ENCODE measurements around the gene VEGFA. TPM values are rescaled to one million over a fixed set of nuclear protein-coding genes. Genes with fewer than 3 reads are reported as not detected.

The VEGFA gene
- total and polyA plus RNA-seq, 9 donors, result 19.2 to 123 (median 44.7) TPM

GRCh38 chr6:43761666-43762409 lies 8.2 kb upstream of the VEGFA start:
- intact Hi-C loops (cut with DNase I), result loop anchor here in 1 of 4 donors (10.0 kb wide), 1 partner anchor 97 kb away; no protein-coding TSS in a partner anchor
- Histone ChIP-seq H3K36me3 (no peaks in the 10 kb centered on the region), H3K9me3 (no peaks in the 10 kb centered on the region), H3K4me3 (no peak overlapping the region), H3K27ac (no peak overlapping the region), H3K27me3 (no peaks in the 10 kb centered on the region), H3K4me1 (ENCODE audit: insufficient read depth) (peaks cover 2% of the 10 kb centered on the region)
- WGBS, 3 donors, result 83 to 90% (median 89%) methylated on average over 9 of the region's 9 CpGs
- peak in 1 of 5 donors; percentile 28 for DNase-seq
- TF ChIP-seq POLR2A (IDR thresholded peaks at IDR 0.05), result no peak
- no peak for TF ChIP-seq EP300 (IDR thresholded peaks at IDR 0.05)
- TF ChIP-seq, protein P1, sequence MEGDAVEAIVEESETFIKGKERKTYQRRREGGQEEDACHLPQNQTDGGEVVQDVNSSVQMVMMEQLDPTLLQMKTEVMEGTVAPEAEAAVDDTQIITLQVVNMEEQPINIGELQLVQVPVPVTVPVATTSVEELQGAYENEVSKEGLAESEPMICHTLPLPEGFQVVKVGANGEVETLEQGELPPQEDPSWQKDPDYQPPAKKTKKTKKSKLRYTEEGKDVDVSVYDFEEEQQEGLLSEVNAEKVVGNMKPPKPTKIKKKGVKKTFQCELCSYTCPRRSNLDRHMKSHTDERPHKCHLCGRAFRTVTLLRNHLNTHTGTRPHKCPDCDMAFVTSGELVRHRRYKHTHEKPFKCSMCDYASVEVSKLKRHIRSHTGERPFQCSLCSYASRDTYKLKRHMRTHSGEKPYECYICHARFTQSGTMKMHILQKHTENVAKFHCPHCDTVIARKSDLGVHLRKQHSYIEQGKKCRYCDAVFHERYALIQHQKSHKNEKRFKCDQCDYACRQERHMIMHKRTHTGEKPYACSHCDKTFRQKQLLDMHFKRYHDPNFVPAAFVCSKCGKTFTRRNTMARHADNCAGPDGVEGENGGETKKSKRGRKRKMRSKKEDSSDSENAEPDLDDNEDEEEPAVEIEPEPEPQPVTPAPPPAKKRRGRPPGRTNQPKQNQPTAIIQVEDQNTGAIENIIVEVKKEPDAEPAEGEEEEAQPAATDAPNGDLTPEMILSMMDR (IDR thresholded peaks at IDR 0.05), result no peak

- H3K4me1 ChIP-seq (ENCODE audit: insufficient read depth), result peaks cover 2% of the 10 kb centered on the region
- TF ChIP-seq EP300 (IDR thresholded peaks at IDR 0.05), result no peak
- TF ChIP-seq, protein P1 (IDR thresholded peaks at IDR 0.05), result no peak
- TF ChIP-seq POLR2A (IDR thresholded peaks at IDR 0.05), result no peak
- H3K27ac ChIP-seq, result no peak overlapping the region
- no peaks in the 10 kb centered on the region for H3K36me3 ChIP-seq
- no peaks in the 10 kb centered on the region for H3K27me3 ChIP-seq
- H3K4me3 ChIP-seq, result no peak overlapping the region
- intact Hi-C loops (cut with DNase I), result loop anchor here in 1 of 4 donors (10.0 kb wide), 1 partner anchor 98 kb away; no protein-coding TSS in a partner anchor
- 84 to 86% (median 85%) methylated on average over 5 of the region's 5 CpGs for WGBS, 3 donors
- no peaks in the 10 kb centered on the region for H3K9me3 ChIP-seq
- DNase-seq, result peak in 1 of 5 donors; percentile 20
Observed at GRCh38 chr6:43762410-43762768, 7.6 kb upstream of the VEGFA start.

DNA sequence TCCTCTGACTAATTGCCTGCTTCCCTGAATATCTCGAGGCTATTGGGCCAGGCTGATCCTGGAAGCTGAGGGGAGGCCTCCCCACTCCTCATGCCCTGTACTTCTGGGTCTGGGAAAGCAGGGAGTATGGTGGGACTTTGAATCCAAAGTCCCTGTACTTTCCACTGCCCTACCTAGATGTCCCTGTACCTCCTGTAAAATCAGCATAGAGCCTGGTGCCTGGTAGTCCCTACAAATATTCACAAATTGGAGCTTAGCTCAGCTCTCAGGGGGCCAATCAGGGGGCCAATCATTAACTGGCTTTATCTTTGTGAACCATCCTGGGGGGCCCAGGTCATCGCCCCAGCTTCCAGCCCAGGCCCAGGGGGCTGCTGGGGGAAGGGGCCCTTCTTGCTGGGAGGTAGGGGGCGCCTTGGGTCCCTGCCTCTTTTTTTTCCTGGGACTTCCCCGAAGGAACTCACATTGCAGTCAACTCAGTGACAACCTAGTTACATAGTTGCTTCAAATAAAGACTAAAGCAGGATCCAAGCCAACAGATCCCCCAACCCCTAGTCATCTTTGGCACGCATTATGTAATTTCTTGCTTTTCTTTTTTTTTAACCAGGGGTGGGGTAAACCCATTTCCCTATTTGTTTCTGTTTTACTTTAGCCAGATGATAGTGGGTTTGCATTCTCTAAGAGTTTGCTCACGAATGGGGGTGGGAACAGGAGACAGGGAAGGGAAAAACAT lies 6.9 kb upstream of the VEGFA start:
- no peaks in the 10 kb centered on the region for H3K9me3 ChIP-seq
- TF ChIP-seq, protein P1 (IDR thresholded peaks at IDR 0.05), result no peak
- TF ChIP-seq POLR2A (IDR thresholded peaks at IDR 0.05), result no peak
- no peak for TF ChIP-seq EP300 (IDR thresholded peaks at IDR 0.05)
- peaks cover 2% of the 10 kb centered on the region for H3K4me1 ChIP-seq (ENCODE audit: insufficient read depth)
- DNase-seq, result peak in 1 of 5 donors; percentile 26
- no peak overlapping the region for H3K4me3 ChIP-seq
- intact Hi-C loops (cut with DNase I), result loop anchor here in 1 of 4 donors (10.0 kb wide), 1 partner anchor 98 kb away; no protein-coding TSS in a partner anchor
- 40 to 44% (median 44%) methylated on average over 6 of the region's 6 CpGs for WGBS, 3 donors
- no peaks in the 10 kb centered on the region for H3K27me3 ChIP-seq
- no peaks in the 10 kb centered on the region for H3K36me3 ChIP-seq
- no peak overlapping the region for H3K27ac ChIP-seq

DNA sequence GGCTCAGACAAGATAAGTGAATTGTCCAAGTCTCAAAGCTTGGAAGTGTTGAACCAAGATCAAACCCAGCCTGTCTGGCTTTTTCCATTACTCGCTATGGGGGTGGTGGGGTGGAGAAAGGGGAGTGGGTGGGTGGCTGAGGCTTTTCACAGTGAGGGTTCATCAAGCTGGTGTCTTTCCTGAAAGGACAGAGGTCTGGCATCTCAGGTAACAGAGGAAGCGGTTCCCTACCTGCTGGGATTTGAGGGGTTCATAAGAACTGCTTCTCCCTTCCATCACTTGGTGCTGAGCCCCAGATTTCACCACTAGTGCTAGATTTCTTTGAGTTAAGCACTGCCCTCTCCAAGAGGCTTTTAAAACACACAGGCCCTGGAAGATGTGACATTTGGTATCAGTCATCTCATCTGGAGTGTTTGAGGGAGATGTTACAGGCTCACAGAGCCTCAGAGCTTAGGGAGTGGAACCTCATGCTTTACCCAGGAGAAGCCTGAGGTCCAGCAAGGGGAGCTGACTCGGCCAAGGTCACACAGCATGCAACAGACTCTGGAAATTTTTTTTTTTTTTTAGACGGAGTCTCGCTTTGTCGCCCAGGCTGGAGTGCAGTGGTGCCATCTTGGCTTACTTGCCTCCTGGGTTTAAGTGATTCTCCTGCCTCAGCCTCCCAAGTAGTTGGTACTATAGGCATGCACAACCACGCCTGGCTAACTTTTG lies 6.0 kb upstream of the VEGFA start:
- no peak for DNase-seq
- Histone ChIP-seq H3K4me1 (ENCODE audit: insufficient read depth) (peaks cover 4% of the 10 kb centered on the region), H3K27ac (no peak overlapping the region), H3K27me3 (no peaks in the 10 kb centered on the region), H3K9me3 (no peaks in the 10 kb centered on the region), H3K4me3 (no peak overlapping the region), H3K36me3 (no peaks in the 10 kb centered on the region)
- intact Hi-C loops (cut with DNase I), result loop anchor here in 1 of 4 donors (10.0 kb wide), 1 partner anchor 99 kb away; no protein-coding TSS in a partner anchor
- 82 to 84% (median 83%) methylated on average over 7 of the region's 7 CpGs for WGBS, 3 donors
- TF ChIP-seq EP300 (IDR thresholded peaks at IDR 0.05), result no peak
- TF ChIP-seq POLR2A (IDR thresholded peaks at IDR 0.05), result no peak
- TF ChIP-seq, protein P1 (IDR thresholded peaks at IDR 0.05), result no peak
